Gastrocnemius medialis (tissue), 4 donors: ENCODE measurements around the gene DRAM1. TPM values are rescaled to one million over a fixed set of nuclear protein-coding genes. Genes with fewer than 3 reads are reported as not detected.
"Not testable (repeated sequence)": the region's sequence is repeated elsewhere in the genome, so short reads cannot be mapped to it uniquely, and the experiment has no call there.

Source experiments
- ATAC-seq, 2 donors: fragments of 150-250 bp; one replicate each; pipeline ENCODE4 v1.9.1; 2016
- DNase-seq, 2 donors: peaks; one replicate each; pipeline ENCODE4 v3.0.0-alpha.2; 2019
- H3K27ac ChIP-seq, 4 donors: fragments of 200-600 bp; sonication (generic); 1 replicate in 1 of 4; 2 replicates in 3 of 4; pipeline ENCODE4 v1.5.1; 2016 to 2018; ENCODE audit warnings: mild to moderate bottlenecking in 2 of 4, moderate library complexity in 1 of 4
- H3K27me3 ChIP-seq, 3 donors: fragments of 200-600 bp; sonication (generic) in 2 of 3; 1 replicate in 1 of 3; 2 replicates in 2 of 3; pipeline versions ENCODE4 v1.5.1 to v1.6.0; 2016 to 2019; ENCODE audit warnings: mild to moderate bottlenecking in 1 of 3, moderate library complexity in 1 of 3
- H3K36me3 ChIP-seq, 2 donors: fragments of 200-600 bp; sonication (generic) in 1 of 2; one replicate each; pipeline ENCODE4 v1.5.1; 2017 to 2018
- H3K4me1 ChIP-seq, 2 donors: fragments of 200-600 bp; sonication (generic) in 1 of 2; one replicate each; pipeline ENCODE4 v1.5.1; 2016 to 2017; ENCODE audit warnings: mild to moderate bottlenecking in 2 of 2
- H3K4me3 ChIP-seq, 4 donors: fragments of 200-600 bp; sonication (generic) in 3 of 4; 1 replicate in 1 of 4; 2 replicates in 3 of 4; pipeline ENCODE4 v1.5.1; 2016 to 2019; ENCODE audit warnings: mild to moderate bottlenecking in 2 of 4
- H3K9me3 ChIP-seq, 3 donors: fragments of 200-600 bp; sonication (generic) in 2 of 3; 1 replicate in 1 of 3; 2 replicates in 2 of 3; pipeline ENCODE4 v1.5.1; 2016 to 2019
- CTCF ChIP-seq, 5 experiments: fragments of 450-650 bp in 3 of 5; fragments of 200-600 bp in 2 of 5; sonication (generic) in 2 of 5; IDR thresholded peaks in 4 of 5; conservative IDR thresholded peaks in 1 of 5; 1 replicate in 4 of 5; 2 replicates in 1 of 5; pipeline ENCODE4 v1.5.1; 2016 to 2019; ENCODE audit warnings: antibody characterized with exemption in 5 of 5, mild to moderate bottlenecking in 3 of 5, moderate library complexity in 3 of 5
- POLR2A ChIP-seq, 2 donors: fragments of 450-650 bp; IDR thresholded peaks; one replicate each; pipeline ENCODE4 v1.6.1; 2017; ENCODE audit warnings: antibody characterized with exemption in 2 of 2, mild to moderate bottlenecking in 2 of 2, moderate library complexity in 2 of 2
- in situ Hi-C, 4 donors: fragments of 200-750 bp; cut with MboI; loops; one replicate each; pipeline versions ENCODE4 v1.15.0 to v1.8.0; 2017; ENCODE audit warnings: low sequenced_read_pairs in 4 of 4
- intact Hi-C: fragments of 100-400 bp; cut with DNase I; formaldehyde crosslinking; loops from one replicate; pipeline ENCODE4 v1.15.1; 2023; ENCODE audit warnings: low total_unique reads
- total RNA-seq, 4 donors: library from RNA; depleted of rRNA; stranded (reverse); fragments of >200 nt; gene quantifications; one replicate each; pipeline versions ENCODE4 v1.1.0 to v1.2.3, GENCODE V29; 2016

DRAM1 gene
- total RNA-seq, 4 donors from 2014 or later = 2.9 to 7.2 (median 4.1) TPM

GRCh38 chr12:101881228-101881627 lies 3.8 kb downstream of the DRAM1 start:
- no peaks in the 10 kb centered on the region for H3K36me3 ChIP-seq
- no peaks in the 10 kb centered on the region for H3K27me3 ChIP-seq
- TF ChIP-seq CTCF (IDR thresholded peaks at IDR 0.05 in 4 of 5, conservative IDR thresholded peaks at IDR 0.05 in 1 of 5) (no peak), POLR2A (IDR thresholded peaks at IDR 0.05) (no peak)
- intact Hi-C loops = no loop called here
- DNase-seq (no peak), ATAC-seq (no peak)
- in situ Hi-C loops = no loop called here
- H3K9me3 ChIP-seq = no peaks in the 10 kb centered on the region
- no peak overlapping the region for H3K4me3 ChIP-seq
- H3K4me1 ChIP-seq = peaks cover 0 to 12% of the 10 kb centered on the region in 2 donors
- no peak overlapping the region for H3K27ac ChIP-seq

GRCh38 chr12:101884174-101884573 lies 6.8 kb downstream of the DRAM1 start:
- no peaks in the 10 kb centered on the region for H3K9me3 ChIP-seq
- no peaks in the 10 kb centered on the region for H3K36me3 ChIP-seq
- H3K27ac ChIP-seq = no peak overlapping the region
- ATAC-seq (no peak), DNase-seq (no peak)
- H3K27me3 ChIP-seq = no peaks in the 10 kb centered on the region
- H3K4me3 ChIP-seq = no peak overlapping the region
- in situ Hi-C loops = no loop called here
- H3K4me1 ChIP-seq = no peaks in the 10 kb centered on the region
- TF ChIP-seq POLR2A (IDR thresholded peaks at IDR 0.05) = no peak
- intact Hi-C loops = no loop called here

GRCh38 chr12:101884781-101885340 lies 7.5 kb downstream of the DRAM1 start:
- in situ Hi-C loops, intact Hi-C loops, H3K4me3 ChIP-seq, H3K9me3 ChIP-seq, H3K4me1 ChIP-seq, H3K36me3 ChIP-seq, DNase-seq, H3K27me3 ChIP-seq, ATAC-seq, H3K27ac ChIP-seq: not testable (repeated sequence)

- H3K36me3 ChIP-seq = no peaks in the 10 kb centered on the region
- no peaks in the 10 kb centered on the region for H3K4me1 ChIP-seq
- no peak for ATAC-seq
- TF ChIP-seq POLR2A (IDR thresholded peaks at IDR 0.05) = no peak
- no peak for TF ChIP-seq CTCF (IDR thresholded peaks at IDR 0.05 in 4 of 5, conservative IDR thresholded peaks at IDR 0.05 in 1 of 5)
- H3K27ac ChIP-seq = no peak overlapping the region
- intact Hi-C loops (no loop called here), in situ Hi-C loops (no loop called here)
- H3K27me3 ChIP-seq = no peaks in the 10 kb centered on the region
- no peak for DNase-seq
- no peaks in the 10 kb centered on the region for H3K9me3 ChIP-seq
- H3K4me3 ChIP-seq = no peak overlapping the region
These were observed 8.7 kb downstream of the DRAM1 start for GRCh38 chr12:101885912-101886561.

GRCh38 chr12:101889211-101889752 lies 11.9 kb downstream of the DRAM1 start:
- Histone ChIP-seq H3K27ac (no peak overlapping the region), H3K4me1 (no peaks in the 10 kb centered on the region), H3K36me3 (no peaks in the 10 kb centered on the region), H3K9me3 (no peaks in the 10 kb centered on the region), H3K4me3 (no peak overlapping the region), H3K27me3 (no peaks in the 10 kb centered on the region)
- ATAC-seq (no peak), DNase-seq (no peak)
- intact Hi-C loops = no loop called here
- in situ Hi-C loops = no loop called here
- no peak for TF ChIP-seq CTCF (IDR thresholded peaks at IDR 0.05 in 4 of 5, conservative IDR thresholded peaks at IDR 0.05 in 1 of 5)
- TF ChIP-seq POLR2A (IDR thresholded peaks at IDR 0.05) = no peak
